Colon (tissue), 2 donors: Measurements from ENCODE around the gene SORBS2.

Experiments
- FAIRE-seq: peaks from 2 replicates; lab custom pipeline; 2012; peaks lifted over from hg19 to GRCh38; lab: Jason Lieb, UNC
- donor health status: control.
- donor health status: control.

The SORBS2 gene

GRCh38 chr4:185836241-185837084 is 24.5 kb upstream of the SORBS2 start:
- FAIRE-seq: no peak

- FAIRE-seq: no peak
These were observed 23.8 kb upstream of the SORBS2 start for GRCh38 chr4:185835814-185836213.

- no peak for FAIRE-seq
These were observed 23.3 kb upstream of the SORBS2 start for GRCh38 chr4:185835336-185835735.

- FAIRE-seq: no peak
These were observed 22.8 kb upstream of the SORBS2 start for GRCh38 chr4:185834778-185835177.

- no peak for FAIRE-seq
These were observed 22.1 kb upstream of the SORBS2 start for GRCh38 chr4:185834088-185834487.

GRCh38 chr4:185833055-185833598 is 21.1 kb upstream of the SORBS2 start:
- FAIRE-seq: peak; percentile 31

- FAIRE-seq: no peak
These were observed 19.3 kb upstream of the SORBS2 start for GRCh38 chr4:185831125-185831815.

GRCh38 chr4:185830263-185830994 is 18.4 kb upstream of the SORBS2 start:
- no peak for FAIRE-seq

- no peak for FAIRE-seq
These were observed 14.4 kb upstream of the SORBS2 start for GRCh38 chr4:185826381-185826780.

- no peak for FAIRE-seq
These were observed 13.7 kb upstream of the SORBS2 start for GRCh38 chr4:185825737-185826136.

- no peak for FAIRE-seq
These were observed 10.8 kb upstream of the SORBS2 start for GRCh38 chr4:185822791-185823190.

GRCh38 chr4:185821029-185821419 is 9.0 kb upstream of the SORBS2 start:
- no peak for FAIRE-seq

- FAIRE-seq: no peak
These were observed 8.4 kb upstream of the SORBS2 start for GRCh38 chr4:185820146-185821028.

GRCh38 chr4:185819144-185819543 is 7.2 kb upstream of the SORBS2 start:
- FAIRE-seq: no peak

- FAIRE-seq: no peak
These were observed 5.4 kb upstream of the SORBS2 start for GRCh38 chr4:185817403-185817818.

GRCh38 chr4:185813133-185813532 is 1.1 kb upstream of the SORBS2 start:
- FAIRE-seq: no peak

GRCh38 chr4:185810746-185811508 is 1.1 kb downstream of the SORBS2 start:
- no peak for FAIRE-seq

GRCh38 chr4:185809533-185810071 is 2.4 kb downstream of the SORBS2 start:
- no peak for FAIRE-seq

GRCh38 chr4:185809121-185809520 is 2.9 kb downstream of the SORBS2 start:
- FAIRE-seq: no peak

GRCh38 chr4:185805979-185806378 is 6.0 kb downstream of the SORBS2 start:
- FAIRE-seq: no peak
